Measurements from ENCODE around the gene UQCRHL. TPM values are rescaled to one million over a fixed set of nuclear protein-coding genes. Genes with fewer than 3 reads are reported as not detected.
"Not testable (repeated sequence)": the region's sequence is repeated elsewhere in the genome, so short reads cannot be mapped to it uniquely, and the experiment has no call there.

The UQCRHL gene
- total RNA-seq, 1 donor from 2014 or later: 1.5 TPM

GRCh38 chr1:15836772-15837669, 29.6 kb upstream of the UQCRHL start:
- DNase-seq (ENCODE audit: low spot score) (peak; percentile 79), ATAC-seq (peak; percentile 2)
- intact Hi-C loops (cut with DNase I): no loop called here

DNA sequence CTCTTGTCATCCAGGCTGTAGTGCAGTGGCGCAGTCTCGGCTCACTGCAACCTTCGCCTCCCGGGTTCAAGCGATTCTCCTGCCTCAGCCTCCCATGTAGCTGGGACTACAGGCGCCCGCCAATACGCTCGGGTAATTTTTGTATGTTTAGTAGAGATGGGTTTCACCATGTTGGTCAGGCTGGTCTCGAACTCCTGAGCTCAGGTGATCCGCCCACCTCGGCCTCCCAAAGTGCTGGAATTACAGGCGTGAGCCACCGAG, 29.0 kb upstream of the UQCRHL start:
- ATAC-seq; intact Hi-C loops (cut with DNase I); DNase-seq (ENCODE audit: low spot score): not testable (repeated sequence)

GRCh38 chr1:15835741-15836510, 28.5 kb upstream of the UQCRHL start:
- intact Hi-C loops (cut with DNase I): no loop called here
- ATAC-seq (peak; percentile 94), DNase-seq (ENCODE audit: low spot score) (peak; percentile 100)

DNA sequence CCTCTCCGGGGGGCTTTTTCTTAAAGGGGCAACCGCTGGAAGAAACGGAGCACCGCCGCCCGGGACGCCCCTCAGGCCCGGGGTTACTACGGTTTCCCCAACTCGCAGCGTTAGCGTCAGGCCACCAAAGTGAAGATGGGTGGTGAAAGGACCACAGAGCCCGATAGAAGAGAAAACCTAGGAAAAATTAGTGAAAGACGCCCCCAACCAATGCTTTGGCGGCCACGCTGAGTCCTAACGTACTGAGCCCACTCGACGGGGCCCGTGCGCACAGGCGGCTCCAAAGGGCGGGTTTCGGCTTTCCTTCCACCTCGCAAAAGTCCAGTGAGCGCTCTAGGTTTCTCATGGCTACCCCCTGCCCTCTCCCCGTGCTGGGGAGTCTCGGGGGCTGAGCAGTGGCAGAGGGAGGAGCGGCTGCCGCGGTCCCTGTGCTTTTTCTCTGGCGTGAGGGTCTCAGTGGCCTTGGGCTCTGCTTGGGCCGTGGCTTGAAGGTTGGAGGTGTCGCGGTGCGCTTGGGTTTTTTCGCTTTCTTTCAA, 27.8 kb upstream of the UQCRHL start:
- intact Hi-C loops (cut with DNase I): no loop called here
- peak; percentile 28 for ATAC-seq
- no peak for DNase-seq (ENCODE audit: low spot score)

- peak; percentile 70 for ATAC-seq
- intact Hi-C loops (cut with DNase I): no loop called here
- DNase-seq (ENCODE audit: low spot score): peak; percentile 91
These were observed 27.2 kb upstream of the UQCRHL start for GRCh38 chr1:15834406-15835204.

DNA sequence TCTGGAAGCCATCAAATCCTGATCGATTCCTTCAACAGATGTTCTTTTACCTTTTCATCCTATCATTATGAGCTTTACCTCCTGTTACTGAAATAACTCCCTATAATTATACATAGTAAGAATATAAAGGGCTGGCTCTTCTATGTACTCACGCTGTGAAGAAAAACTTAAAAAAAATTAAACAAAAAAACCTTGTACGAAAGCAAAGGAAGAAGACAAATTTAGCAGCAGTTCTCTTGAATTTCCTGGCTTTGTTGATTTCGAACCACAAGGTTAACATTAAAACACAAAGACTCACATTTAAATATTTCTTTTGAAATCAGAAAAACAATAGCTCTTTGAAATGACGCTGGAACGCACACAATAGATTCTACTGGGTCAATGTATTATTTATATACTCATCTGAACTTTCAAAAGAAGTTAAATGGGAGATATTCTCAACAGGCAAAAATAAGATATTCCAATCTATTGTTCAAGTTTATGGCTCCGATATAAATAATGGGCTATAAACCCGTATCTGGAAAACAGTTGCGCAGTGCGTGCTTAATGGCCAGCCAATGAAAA, 26.5 kb upstream of the UQCRHL start:
- ATAC-seq (no peak), DNase-seq (ENCODE audit: low spot score) (no peak)
- intact Hi-C loops (cut with DNase I): no loop called here

DNA sequence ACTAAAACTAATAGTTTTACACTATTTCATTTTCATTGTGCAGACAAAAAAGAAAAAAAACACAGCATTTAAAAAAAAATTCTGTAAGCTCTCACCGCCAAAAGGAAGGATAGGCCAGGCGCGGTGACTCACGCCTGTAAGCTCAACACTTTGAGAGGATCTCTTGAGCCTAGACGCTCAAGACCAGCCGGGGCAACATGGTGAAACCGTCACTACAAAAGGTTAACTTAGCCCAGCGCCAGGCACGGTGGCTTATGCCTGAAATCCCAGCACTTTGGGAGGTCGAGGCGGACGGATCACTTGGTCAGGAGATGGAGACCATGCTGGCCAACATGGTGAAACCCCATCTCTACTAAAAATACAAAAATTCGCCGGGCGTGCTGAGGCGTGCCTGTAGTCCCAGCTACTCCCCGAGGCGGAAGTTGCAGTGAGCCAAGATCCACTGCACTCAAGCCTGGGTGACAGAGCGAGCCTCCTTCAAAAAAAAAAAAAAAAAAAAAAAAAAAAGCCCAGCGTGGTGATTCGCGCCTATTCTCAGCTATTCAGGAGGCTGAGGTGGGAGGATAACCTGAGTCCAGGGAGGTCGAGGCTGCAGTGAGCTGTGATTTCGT, 25.7 kb upstream of the UQCRHL start:
- intact Hi-C loops (cut with DNase I): no loop called here
- ATAC-seq (no peak), DNase-seq (ENCODE audit: low spot score) (peak; percentile 70)

DNA sequence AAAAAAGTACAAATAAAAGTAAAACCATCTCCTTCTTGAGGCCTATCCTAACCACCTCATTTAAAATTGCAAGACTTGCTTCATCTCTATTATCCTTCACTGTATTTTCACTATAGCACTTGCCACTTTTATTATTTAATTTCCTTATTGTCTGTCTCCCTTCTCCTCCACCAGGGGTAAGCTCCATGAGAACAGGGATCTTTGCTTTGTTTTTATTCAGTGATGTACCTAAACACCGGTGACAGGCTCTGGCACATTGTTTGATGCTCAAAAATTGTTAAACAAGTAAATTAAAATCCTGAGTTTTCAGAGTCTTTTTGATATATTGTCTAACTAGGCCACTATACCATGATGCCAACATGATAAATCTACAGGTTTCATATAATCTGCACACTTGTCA, 22.8 kb upstream of the UQCRHL start:
- intact Hi-C loops (cut with DNase I): no loop called here
- no peak for ATAC-seq
- DNase-seq (ENCODE audit: low spot score): no peak

DNA sequence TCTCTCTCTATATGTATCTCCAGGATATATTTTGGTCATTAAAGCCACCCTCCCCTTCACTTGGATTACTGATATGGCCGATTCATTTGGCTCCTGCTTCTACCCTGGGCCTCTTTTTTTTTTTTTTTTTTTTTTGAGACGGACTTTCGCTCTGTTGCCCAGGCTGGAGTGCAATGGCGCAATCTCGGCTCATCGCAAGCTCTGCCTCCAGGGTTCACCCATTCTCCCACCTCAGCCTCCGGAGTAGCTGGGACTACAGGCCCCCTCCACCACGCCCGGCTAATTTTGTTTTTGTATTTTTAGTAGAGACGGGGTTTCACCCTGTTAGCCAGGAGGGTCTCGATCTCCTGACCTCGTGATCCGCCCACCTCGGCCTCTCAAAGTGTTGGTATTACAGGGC, 21.5 kb upstream of the UQCRHL start:
- intact Hi-C loops (cut with DNase I); ATAC-seq; DNase-seq (ENCODE audit: low spot score): not testable (repeated sequence)

- DNase-seq (ENCODE audit: low spot score); intact Hi-C loops (cut with DNase I); ATAC-seq: not testable (repeated sequence)
These were observed 20.1 kb upstream of the UQCRHL start for GRCh38 chr1:15827567-15827966.

DNA sequence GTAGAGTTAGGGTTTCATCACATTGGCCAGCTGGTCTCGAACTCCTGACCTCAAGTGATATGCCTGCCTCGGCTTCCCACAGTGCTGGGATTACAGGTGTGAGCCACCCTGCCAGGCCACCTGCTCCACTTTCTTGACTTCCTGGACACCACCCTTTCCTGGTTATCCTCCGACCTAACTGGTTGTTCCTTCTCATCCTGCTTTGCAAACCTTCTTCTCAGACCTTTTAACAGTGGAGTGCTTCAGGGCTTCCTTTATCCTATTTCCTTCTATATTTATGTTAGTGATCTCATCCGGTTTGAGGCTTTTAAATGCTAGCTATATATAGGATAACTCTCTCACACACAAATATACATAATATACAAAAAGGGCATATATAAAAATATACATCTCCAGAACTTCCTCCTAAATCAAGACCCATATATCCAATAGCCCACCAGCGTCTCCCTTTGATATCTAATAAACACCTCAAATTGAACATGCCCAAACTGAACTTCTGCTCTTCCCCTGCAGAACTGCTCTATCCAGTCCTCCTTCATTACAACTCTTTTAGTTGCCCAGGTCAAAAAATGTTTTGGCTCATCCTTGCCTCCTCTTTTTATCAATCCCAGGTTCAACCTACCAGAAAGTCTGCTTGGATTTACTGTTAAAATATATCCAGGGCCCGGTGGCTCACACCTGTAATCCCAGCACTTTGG, 19.5 kb upstream of the UQCRHL start:
- ATAC-seq (no peak), DNase-seq (ENCODE audit: low spot score) (no peak)
- intact Hi-C loops (cut with DNase I): no loop called here

GRCh38 chr1:15825800-15826199, 18.4 kb upstream of the UQCRHL start:
- ATAC-seq (peak; percentile 50), DNase-seq (ENCODE audit: low spot score) (no peak)
- intact Hi-C loops (cut with DNase I): no loop called here

- no peak for DNase-seq (ENCODE audit: low spot score)
- intact Hi-C loops (cut with DNase I): no loop called here
- no peak for ATAC-seq
These were observed 13.0 kb upstream of the UQCRHL start for GRCh38 chr1:15820478-15820877.

GRCh38 chr1:15816674-15817073, 9.2 kb upstream of the UQCRHL start:
- intact Hi-C loops (cut with DNase I): loop anchor here (10.0 kb wide), 1 partner anchor 178 kb away; no protein-coding TSS in a partner anchor
- DNase-seq (ENCODE audit: low spot score) (no peak), ATAC-seq (no peak)

- peak; percentile 74 for ATAC-seq
- intact Hi-C loops (cut with DNase I): loop anchor here (10.0 kb wide), 1 partner anchor 185 kb away; no protein-coding TSS in a partner anchor
- no peak for DNase-seq (ENCODE audit: low spot score)
These were observed 2.6 kb upstream of the UQCRHL start for GRCh38 chr1:15810073-15810472.

- no peak for ATAC-seq
- DNase-seq (ENCODE audit: low spot score): no peak
- intact Hi-C loops (cut with DNase I): no loop called here
These were observed 1.5 kb upstream of the UQCRHL start for GRCh38 chr1:15808955-15809354.

DNA sequence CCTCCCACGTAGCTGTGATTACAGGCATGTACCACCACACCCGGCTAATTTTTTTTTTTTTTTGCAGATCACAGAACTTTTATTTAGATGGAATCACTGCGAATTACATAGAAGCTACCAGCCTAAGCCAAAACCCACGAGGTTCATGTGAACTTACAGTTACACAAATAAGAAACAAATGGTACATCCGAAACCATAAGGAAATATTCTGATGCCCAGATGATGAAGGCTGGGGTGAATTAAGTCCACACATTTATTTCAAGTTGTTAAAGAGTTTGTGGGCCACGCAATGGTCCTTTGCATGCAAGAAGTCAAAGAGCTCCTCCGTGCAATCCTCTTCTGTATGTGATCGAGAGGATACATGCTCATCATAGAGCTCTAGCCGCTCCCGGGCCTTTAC, 328 bp downstream of the UQCRHL start:
- no peak for DNase-seq (ENCODE audit: low spot score)
- intact Hi-C loops (cut with DNase I): no loop called here
- ATAC-seq: no peak

GRCh38 chr1:15804060-15804459, 3.4 kb downstream of the UQCRHL start:
- intact Hi-C loops (cut with DNase I): no loop called here
- no peak for ATAC-seq
- DNase-seq (ENCODE audit: low spot score): no peak

All from sciatic nerve (tissue), 2 donors.